NCI-H2196 treated with DMSO at 0.1 percent for 48 hours (cell line): ENCODE data around the gene ADRB1.

Experiments
- DNase-seq: peaks from one replicate; lab custom pipeline; 2025; ENCODE audit not compliant: unreplicated experiment; lab: John Stamatoyannopoulos, UW

Gene ADRB1

GRCh38 chr10:114053946-114054345 lies 10.3 kb downstream of the ADRB1 start:
- DNase-seq = no peak

- no peak for DNase-seq
Observed at GRCh38 chr10:114057855-114058254, 14.2 kb downstream of the ADRB1 start.

- DNase-seq = no peak
Observed at GRCh38 chr10:114058297-114058696, 14.6 kb downstream of the ADRB1 start.

- DNase-seq = no peak
Observed at GRCh38 chr10:114059561-114059960, 15.9 kb downstream of the ADRB1 start.

- DNase-seq = no peak
Observed at GRCh38 chr10:114060456-114060855, 16.8 kb downstream of the ADRB1 start.

- DNase-seq = no peak
Observed at GRCh38 chr10:114061148-114061547, 17.5 kb downstream of the ADRB1 start.

- no peak for DNase-seq
Observed at GRCh38 chr10:114061789-114062188, 18.1 kb downstream of the ADRB1 start.

- no peak for DNase-seq
Observed at GRCh38 chr10:114064151-114065048, 20.7 kb downstream of the ADRB1 start.

GRCh38 chr10:114065049-114065435 lies 21.4 kb downstream of the ADRB1 start:
- no peak for DNase-seq

GRCh38 chr10:114068054-114068707 lies 24.5 kb downstream of the ADRB1 start:
- no peak for DNase-seq

GRCh38 chr10:114070710-114071109 lies 27.0 kb downstream of the ADRB1 start:
- no peak for DNase-seq

- DNase-seq = no peak
Observed at GRCh38 chr10:114071178-114071577, 27.5 kb downstream of the ADRB1 start.

- DNase-seq = no peak
Observed at GRCh38 chr10:114073395-114074186, 29.9 kb downstream of the ADRB1 start.

- no peak for DNase-seq
Observed at GRCh38 chr10:114075093-114075492, 31.4 kb downstream of the ADRB1 start.

GRCh38 chr10:114077347-114077746 lies 33.7 kb downstream of the ADRB1 start:
- no peak for DNase-seq

GRCh38 chr10:114077815-114078219 lies 34.2 kb downstream of the ADRB1 start:
- DNase-seq = no peak

GRCh38 chr10:114078346-114078745 lies 34.7 kb downstream of the ADRB1 start:
- no peak for DNase-seq

GRCh38 chr10:114079421-114079820 lies 35.8 kb downstream of the ADRB1 start:
- no peak for DNase-seq

- no peak for DNase-seq
Observed at GRCh38 chr10:114081911-114082583, 38.4 kb downstream of the ADRB1 start.

GRCh38 chr10:114083040-114083439 lies 39.4 kb downstream of the ADRB1 start:
- no peak for DNase-seq

- DNase-seq = no peak
Observed at GRCh38 chr10:114084215-114084614, 40.5 kb downstream of the ADRB1 start.
